Anterior cingulate cortex (tissue), 58 donors: ENCODE results near the gene LIMA1.
"Not testable (repeated sequence)": the region's sequence is repeated elsewhere in the genome, so short reads cannot be mapped to it uniquely, and the experiment has no call there.

ENCODE experiments used
- DNase-seq, 58 donors: peaks; one replicate each; lab custom pipeline; 2025; lab: John Stamatoyannopoulos, UW

LIMA1 gene

GRCh38 chr12:50221228-50222008 is 61.9 kb downstream of the LIMA1 start:
- DNase-seq: peak in 3 of 58 donors; percentile 1 to 23 (median 2)

DNA sequence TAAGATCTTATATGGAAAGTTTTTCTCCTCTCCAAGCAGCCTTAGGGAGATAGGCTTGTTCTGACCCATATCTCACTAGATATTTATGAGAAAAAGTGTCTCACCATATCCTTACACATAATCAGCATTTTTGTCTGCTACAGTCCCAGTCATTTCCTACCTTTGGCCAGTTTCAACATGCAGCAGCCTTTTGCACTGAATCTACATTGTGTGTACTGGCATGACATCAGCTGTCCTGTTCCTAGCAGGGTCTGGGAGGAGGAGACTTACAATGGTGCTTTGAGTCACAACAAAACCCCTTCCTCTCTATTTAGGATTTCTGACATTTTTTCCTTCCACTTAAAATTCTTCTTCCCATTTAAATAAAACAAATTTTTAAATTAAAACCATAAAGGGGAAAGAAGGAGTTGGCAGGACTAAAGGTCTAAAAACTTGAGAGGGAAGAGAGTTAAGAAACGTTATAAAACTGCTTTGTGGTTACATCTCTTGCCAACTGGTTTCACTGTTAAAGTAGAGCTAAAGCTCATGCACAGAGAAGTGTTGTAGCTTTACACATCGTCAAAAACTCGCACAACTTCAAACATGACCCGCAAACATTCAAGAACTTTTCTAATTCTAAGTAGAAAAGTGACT is 62.8 kb downstream of the LIMA1 start:
- DNase-seq: peak in 2 of 58 donors; percentile 1

- no peak for DNase-seq
These were observed 63.8 kb downstream of the LIMA1 start for GRCh38 chr12:50219544-50219943.

DNA sequence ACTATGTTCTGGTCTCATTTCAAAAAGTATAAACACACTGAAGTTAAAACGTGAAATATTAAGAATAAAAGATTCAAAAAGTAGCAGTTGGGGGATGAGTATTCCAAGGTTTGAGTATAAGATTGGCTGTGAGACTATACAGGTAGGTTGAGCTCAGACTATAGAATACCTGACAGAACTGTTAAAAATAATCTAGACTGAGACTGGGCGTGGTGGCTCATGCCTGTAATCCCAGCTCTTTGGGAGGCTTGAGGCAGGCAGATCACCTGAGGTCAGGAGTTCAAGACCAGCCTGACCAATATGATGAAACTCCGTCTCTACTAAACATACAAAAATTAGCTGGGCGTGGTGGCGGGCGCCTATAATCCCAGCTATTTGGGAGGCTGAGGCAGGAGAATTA is 64.3 kb downstream of the LIMA1 start:
- DNase-seq: not testable (repeated sequence)

DNA sequence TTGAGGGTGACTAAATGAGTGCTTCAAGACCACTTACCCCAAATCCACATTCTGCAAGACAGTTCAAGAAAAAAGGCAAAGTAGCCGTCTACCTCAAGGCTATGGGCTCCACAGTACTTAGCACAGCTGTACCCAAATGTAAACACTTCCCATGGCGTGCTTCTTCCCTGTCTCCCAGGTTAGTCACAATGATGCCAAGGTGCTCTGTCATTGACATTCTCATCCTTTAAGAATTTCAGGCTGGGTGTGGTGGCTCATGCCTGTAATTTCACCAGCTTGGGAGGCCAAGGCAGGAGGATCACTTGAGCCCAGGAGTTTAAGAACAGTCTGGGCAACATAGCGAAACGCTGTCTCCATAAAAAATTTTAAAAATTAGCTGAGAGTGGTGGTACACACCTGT is 64.9 kb downstream of the LIMA1 start:
- no peak for DNase-seq

DNA sequence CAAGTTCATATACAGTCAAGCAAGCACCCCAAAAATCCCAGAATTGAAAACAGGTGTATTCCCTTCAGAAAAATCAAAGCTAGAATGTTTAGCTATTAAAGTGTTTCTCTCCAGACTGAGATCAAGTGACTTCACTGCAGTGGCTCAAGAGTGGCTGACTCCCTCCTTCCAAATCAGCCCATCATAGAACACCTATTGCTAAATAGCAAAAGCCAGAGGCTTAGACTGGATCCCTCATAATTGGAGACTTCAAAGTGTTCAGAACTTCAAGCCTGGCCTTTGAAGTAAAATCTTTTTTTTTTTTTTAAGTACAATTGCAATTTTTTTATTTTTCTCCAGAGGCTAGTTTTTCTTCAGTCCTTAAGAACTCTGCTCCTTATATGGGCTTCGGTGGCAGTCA is 66.1 kb downstream of the LIMA1 start:
- DNase-seq: no peak

DNA sequence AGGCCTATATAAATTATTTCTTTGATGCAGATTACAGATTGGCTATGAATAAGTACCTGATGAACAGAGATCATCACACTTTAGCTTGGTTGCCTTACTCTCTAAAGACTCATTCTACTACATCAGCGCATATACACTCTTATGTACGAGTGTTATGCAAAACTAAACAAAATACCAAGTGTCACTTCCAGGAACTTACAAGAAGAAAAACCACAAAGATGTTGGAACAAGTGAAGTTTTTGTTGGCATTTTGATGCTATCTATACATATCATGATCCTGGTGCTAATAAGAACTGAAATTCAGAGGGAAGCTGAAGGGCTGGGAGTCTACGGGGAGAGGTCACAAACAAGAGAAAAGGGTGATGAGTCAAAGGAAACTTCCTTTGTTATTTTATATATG is 68.3 kb downstream of the LIMA1 start:
- no peak for DNase-seq

DNA sequence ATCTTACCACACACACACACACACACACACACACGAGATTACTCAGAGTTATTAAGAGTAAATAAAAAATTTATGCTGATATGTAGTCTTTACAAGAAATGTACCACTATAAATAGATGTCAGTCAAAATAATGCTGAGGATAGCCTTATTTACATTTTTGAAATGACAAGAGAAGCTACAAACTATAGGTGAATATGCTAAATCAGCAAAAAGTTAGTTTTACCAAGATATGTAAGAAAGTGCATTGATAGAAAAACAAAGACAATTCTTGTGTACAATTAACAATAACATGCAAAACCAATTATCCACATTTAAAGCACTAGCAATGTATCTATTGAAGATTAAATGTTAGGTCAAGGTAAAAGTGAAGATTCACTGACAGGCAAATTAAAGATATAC is 69.3 kb downstream of the LIMA1 start:
- no peak for DNase-seq

DNA sequence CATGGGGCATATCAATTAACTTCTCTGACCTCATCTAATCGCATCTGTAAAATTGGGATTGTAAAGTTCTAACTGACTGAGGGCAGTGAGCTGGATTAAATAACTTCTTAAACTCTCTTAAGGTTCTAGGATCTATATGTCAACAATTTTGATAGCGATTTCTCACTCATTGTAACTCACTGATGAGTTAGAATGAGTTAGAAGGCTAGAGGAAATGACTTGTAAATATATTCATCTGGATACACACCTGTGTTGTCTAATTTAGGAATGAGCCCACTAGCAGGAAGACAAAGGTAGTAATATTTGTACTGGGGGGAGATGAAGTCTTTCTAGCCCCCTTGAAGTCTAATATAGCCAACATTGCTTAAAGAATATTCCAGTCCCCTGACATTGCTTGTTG is 69.9 kb downstream of the LIMA1 start:
- no peak for DNase-seq

GRCh38 chr12:50212071-50212467 is 71.3 kb downstream of the LIMA1 start:
- DNase-seq: no peak

- no peak for DNase-seq
These were observed 71.8 kb downstream of the LIMA1 start for GRCh38 chr12:50211392-50212070.

- no peak for DNase-seq
These were observed 75.9 kb downstream of the LIMA1 start for GRCh38 chr12:50207424-50207823.

GRCh38 chr12:50205648-50206047 is 77.7 kb downstream of the LIMA1 start:
- DNase-seq: no peak

- no peak for DNase-seq
These were observed 79.6 kb downstream of the LIMA1 start for GRCh38 chr12:50203691-50204090.

- DNase-seq: no peak
These were observed 81.3 kb downstream of the LIMA1 start for GRCh38 chr12:50201987-50202521.

DNA sequence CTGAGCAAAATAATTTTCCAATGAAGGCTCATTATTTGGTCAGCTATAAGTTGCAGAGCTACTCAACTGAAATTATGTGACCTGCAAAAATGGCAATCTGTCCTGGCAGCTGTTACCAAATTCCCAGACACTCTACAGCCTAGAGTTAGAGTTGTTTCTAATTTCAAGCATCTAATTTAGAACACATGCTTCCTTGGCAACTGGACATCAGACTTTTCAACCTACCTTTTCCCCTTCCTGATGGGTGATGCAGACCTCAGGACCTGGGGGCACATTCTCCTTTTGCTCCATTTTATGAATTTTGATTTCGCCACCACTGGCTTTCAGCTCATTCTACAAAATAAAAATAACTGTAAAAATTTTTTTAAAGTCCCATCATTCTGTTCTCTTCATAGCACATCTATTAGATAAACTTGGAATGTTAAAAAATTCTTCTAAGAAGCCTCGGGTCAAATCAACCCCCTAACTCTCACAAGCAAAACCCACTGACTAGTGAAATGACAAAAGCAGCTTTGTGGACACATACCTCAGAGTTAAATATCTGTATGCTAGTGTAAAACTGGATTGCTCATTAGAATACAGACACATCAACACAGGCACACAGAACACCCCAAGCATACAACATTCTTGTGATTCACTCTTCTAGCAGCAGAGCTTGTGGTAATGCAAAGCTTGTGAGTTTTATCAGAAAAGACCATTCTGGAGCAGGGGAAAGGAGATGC is 82.6 kb downstream of the LIMA1 start:
- no peak for DNase-seq

DNA sequence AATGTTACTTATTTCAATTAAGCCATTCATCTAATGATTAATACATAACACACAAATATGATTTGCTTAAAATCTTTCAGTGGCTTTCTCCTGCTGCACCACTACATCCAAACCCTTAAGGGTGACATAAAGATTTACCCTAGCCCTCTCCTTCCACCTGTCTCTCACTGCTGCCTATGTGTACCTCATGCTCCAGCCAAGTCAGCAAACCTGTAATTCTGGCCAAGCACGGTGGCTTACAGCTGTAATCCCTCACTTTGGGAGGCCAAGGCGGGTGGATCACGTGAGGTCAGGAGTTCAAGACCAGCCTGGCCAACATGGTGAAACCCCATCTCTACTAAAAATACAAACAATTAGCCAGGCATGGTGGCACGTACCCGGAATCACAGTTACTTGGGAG is 84.5 kb downstream of the LIMA1 start:
- DNase-seq: no peak

DNA sequence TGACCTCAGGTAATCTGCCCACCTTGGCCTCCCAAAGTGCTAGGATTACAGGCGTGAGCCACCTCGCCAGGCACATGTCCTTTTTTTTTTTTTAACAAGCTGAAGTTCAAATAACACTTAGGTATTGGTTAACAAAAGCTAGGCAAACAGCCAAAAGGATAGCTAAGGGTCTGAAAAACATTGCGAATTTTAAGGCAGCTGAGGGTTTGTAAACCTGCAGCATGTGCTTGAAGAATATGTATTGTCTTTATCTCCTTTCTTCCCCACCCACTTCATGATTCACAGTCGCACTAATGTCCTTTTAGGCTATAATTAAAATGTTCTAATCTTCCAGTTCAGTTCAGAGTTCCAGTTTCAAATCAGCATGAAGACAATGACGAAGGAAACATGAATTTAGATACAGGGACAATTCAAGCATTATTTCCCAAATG is 86.0 kb downstream of the LIMA1 start:
- no peak for DNase-seq

DNA sequence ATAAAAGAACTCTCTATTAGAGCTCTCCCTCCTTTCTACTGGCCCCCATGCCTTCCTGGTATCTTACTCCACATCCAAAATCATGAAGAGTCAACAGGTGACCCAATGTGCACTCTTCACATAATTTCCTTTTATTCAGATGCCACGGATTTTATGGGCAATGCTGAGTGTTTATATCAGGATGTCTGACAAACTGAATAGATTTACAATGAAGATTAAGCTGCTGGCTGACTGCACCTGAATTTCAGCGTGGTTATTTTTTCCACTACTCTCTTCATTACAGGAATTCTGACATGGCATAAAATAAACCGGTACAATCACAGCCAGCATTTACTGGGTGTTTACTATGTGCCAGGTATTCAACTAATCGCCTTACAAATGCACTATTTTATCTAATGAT is 86.8 kb downstream of the LIMA1 start:
- DNase-seq: no peak

- no peak for DNase-seq
These were observed 87.5 kb downstream of the LIMA1 start for GRCh38 chr12:50195832-50196231.

GRCh38 chr12:50192908-50193307 is 90.4 kb downstream of the LIMA1 start:
- no peak for DNase-seq
